ENCODE data around the gene NTN3. TPM values are rescaled to one million over a fixed set of nuclear protein-coding genes. Genes with fewer than 3 reads are reported as not detected.

Gene NTN3
- total and polyA plus RNA-seq, 7 donors, result 0.01 to 0.20 (median 0.13) TPM; not detected in 3

GRCh38 chr16:2455081-2455845 is 15.8 kb upstream of the NTN3 start:
- 93 to 95% (median 94%) methylated on average over 28 of the region's 28 CpGs for WGBS, 3 donors
- intact Hi-C loops (cut with DNase I), result no loop called here
- no peak for DNase-seq
- Histone ChIP-seq H3K9me3 (no peaks in the 10 kb centered on the region), H3K27ac (no peak overlapping the region), H3K36me3 (ENCODE audit: insufficient read depth in 1 of 2, low read depth in 1 of 2) (peaks cover 0 to 9% of the 10 kb centered on the region in 2 donors), H3K27me3 (ENCODE audit: insufficient read depth in 3 of 3, low read length in 2 of 3) (no peaks in the 10 kb centered on the region), H3K4me3 (no peak overlapping the region), H3K4me1 (peaks cover 5% of the 10 kb centered on the region)
- TF ChIP-seq CTCF (IDR thresholded peaks at IDR 0.05), result no peak
- no peak for ATAC-seq

DNA sequence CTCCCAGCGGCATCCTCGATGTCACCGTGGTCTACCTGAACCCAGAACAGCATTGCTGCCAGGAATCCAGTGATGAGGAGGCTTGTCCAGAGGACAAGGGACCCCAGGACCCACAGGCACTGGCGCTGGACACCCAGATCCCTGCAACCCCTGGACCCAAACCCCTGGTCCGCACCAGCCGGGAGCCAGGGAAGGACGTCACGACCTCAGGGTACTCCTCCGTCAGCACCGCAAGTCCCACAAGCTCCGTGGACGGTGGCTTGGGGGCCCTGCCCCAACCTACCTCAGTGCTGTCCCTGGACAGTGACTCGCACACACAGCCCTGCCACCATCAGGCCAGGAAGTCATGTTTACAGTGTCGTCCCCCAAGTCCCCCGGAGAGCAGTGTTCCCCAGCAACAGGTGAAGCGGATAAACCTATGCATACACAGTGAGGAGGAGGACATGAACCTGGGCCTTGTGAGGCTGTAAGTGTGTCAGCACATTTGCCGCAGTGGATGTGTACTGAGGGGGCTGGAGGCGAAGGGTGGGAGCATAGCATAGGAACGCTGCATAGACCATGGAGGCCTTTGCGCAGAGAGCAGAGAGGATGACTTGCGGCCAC is 14.4 kb upstream of the NTN3 start:
- Histone ChIP-seq H3K9me3 (no peaks in the 10 kb centered on the region), H3K4me3 (no peak overlapping the region), H3K36me3 (ENCODE audit: insufficient read depth in 1 of 2, low read depth in 1 of 2) (peaks cover 0 to 9% of the 10 kb centered on the region in 2 donors), H3K27ac (no peak overlapping the region), H3K4me1 (peaks cover 8% of the 10 kb centered on the region), H3K27me3 (ENCODE audit: insufficient read depth in 3 of 3, low read length in 2 of 3) (no peaks in the 10 kb centered on the region)
- 93 to 95% (median 95%) methylated on average over 21 of the region's 21 CpGs for WGBS, 3 donors
- DNase-seq (no peak), ATAC-seq (no peak)
- TF ChIP-seq CTCF (IDR thresholded peaks at IDR 0.05), result no peak
- intact Hi-C loops (cut with DNase I), result no loop called here

GRCh38 chr16:2457267-2457666 is 13.8 kb upstream of the NTN3 start:
- no peak overlapping the region for H3K27ac ChIP-seq
- WGBS, 3 donors, result 59 to 68% (median 68%) methylated on average over 13 of the region's 13 CpGs
- intact Hi-C loops (cut with DNase I), result no loop called here
- no peaks in the 10 kb centered on the region for H3K27me3 ChIP-seq (ENCODE audit: insufficient read depth in 3 of 3, low read length in 2 of 3)
- no peak for TF ChIP-seq CTCF (IDR thresholded peaks at IDR 0.05)
- no peak for DNase-seq
- ATAC-seq, result no peak
- H3K4me1 ChIP-seq, result peaks cover 8% of the 10 kb centered on the region
- H3K4me3 ChIP-seq, result no peak overlapping the region
- H3K9me3 ChIP-seq, result no peaks in the 10 kb centered on the region
- peaks cover 0 to 9% of the 10 kb centered on the region in 2 donors for H3K36me3 ChIP-seq (ENCODE audit: insufficient read depth in 1 of 2, low read depth in 1 of 2)

DNA sequence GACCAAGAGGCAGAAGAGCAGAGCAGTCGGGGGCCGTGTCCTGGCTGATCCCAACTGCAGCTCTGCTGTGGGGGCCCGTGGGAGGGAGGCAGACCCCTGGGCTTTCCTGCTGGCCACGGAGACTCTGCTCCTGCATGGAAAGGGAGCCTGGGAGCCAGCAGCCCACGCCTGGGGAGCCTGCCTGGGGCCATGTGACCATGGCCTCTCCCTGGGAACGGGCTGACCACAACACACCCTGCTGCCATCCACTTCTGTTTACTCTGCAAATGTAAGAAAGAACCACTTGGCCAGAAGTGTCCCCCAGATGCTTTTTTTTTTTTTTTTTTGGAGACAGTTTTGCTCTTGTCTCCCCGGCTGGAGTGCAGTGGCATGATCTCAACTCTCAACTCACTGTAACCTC is 13.2 kb upstream of the NTN3 start:
- ATAC-seq, result no peak
- Histone ChIP-seq H3K9me3 (no peaks in the 10 kb centered on the region), H3K36me3 (ENCODE audit: insufficient read depth in 1 of 2, low read depth in 1 of 2) (peaks cover 0 to 9% of the 10 kb centered on the region in 2 donors), H3K27me3 (ENCODE audit: insufficient read depth in 3 of 3, low read length in 2 of 3) (no peaks in the 10 kb centered on the region), H3K4me1 (peaks cover 8% of the 10 kb centered on the region), H3K27ac (no peak overlapping the region), H3K4me3 (no peak overlapping the region)
- WGBS, 3 donors, result 75 to 84% (median 78%) methylated on average over 7 of the region's 7 CpGs
- no peak for TF ChIP-seq CTCF (IDR thresholded peaks at IDR 0.05)
- intact Hi-C loops (cut with DNase I), result no loop called here
- no peak for DNase-seq
